ENCODE measurements around the gene PRPF4. TPM values are rescaled to one million over a fixed set of nuclear protein-coding genes. Genes with fewer than 3 reads are reported as not detected.

Gene PRPF4
- total RNA-seq, 6 donors from 2014 or later, result 7.1 to 18.2 (median 15.0) TPM

GRCh38 chr9:113306566-113306965 lies 31.1 kb downstream of the PRPF4 start:
- no peak overlapping the region for H3K27ac ChIP-seq
- no peaks in the 10 kb centered on the region for H3K27me3 ChIP-seq
- H3K4me3 ChIP-seq, result no peak overlapping the region
- no peak for DNase-seq
- no peaks in the 10 kb centered on the region for H3K4me1 ChIP-seq
- no peaks in the 10 kb centered on the region for H3K36me3 ChIP-seq
- no peak for ATAC-seq (ENCODE audit: low FRiP score in 2 of 2)
- no peaks in the 10 kb centered on the region for H3K9me3 ChIP-seq
- TF ChIP-seq POLR2A (IDR thresholded peaks at IDR 0.05) (no peak), POLR2AphosphoS5 (IDR thresholded peaks at IDR 0.05) (no peak), EP300 (IDR thresholded peaks at IDR 0.05) (no peak), CTCF (IDR thresholded peaks at IDR 0.05) (no peak)
- 84 to 95% methylated on average over 1 of the region's 1 CpG for WGBS, 2 donors

DNA sequence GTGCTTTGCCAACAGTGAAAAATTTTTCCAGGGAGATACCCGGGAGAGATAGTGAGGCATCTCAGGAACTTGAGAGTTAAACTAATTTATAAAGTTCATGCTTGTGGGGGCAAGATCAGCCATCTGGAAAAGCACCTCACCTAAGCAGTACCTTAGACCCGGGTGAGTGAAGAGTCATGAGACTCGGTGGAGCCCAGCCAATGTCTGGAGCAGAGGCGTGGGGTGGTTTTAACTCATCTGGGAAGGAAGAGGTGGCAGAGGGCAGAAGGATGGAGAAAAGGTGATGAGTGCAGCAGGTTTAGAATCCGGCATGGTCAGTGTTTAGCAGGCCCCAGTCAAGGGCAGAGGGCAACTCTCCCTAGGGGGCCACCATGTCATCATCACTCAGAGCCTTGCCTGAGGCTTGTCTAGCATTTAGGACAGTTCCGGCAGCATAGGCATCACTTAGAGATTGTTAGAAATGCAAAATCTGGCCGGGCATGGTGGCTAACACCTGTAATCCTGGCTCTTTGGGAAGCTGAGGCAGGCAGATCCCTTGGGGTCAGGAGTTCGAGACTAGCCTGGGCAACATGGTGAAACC lies 32.0 kb downstream of the PRPF4 start:
- Histone ChIP-seq H3K4me3 (no peak overlapping the region), H3K27ac (no peak overlapping the region), H3K36me3 (no peaks in the 10 kb centered on the region), H3K27me3 (no peaks in the 10 kb centered on the region), H3K4me1 (no peaks in the 10 kb centered on the region), H3K9me3 (no peaks in the 10 kb centered on the region)
- ATAC-seq (ENCODE audit: low FRiP score in 2 of 2) (no peak), DNase-seq (no peak)
- no peak for TF ChIP-seq CTCF (IDR thresholded peaks at IDR 0.05)
- no peak for TF ChIP-seq POLR2A (IDR thresholded peaks at IDR 0.05)
- TF ChIP-seq EP300 (IDR thresholded peaks at IDR 0.05), result no peak
- no peak for TF ChIP-seq POLR2AphosphoS5 (IDR thresholded peaks at IDR 0.05)
- 73 to 80% methylated on average over 8 of the region's 8 CpGs for WGBS, 2 donors

GRCh38 chr9:113309204-113309813 lies 33.9 kb downstream of the PRPF4 start:
- H3K27me3 ChIP-seq, result no peaks in the 10 kb centered on the region
- H3K27ac ChIP-seq, result no peak overlapping the region
- 9 to 11% methylated on average over 2 of the region's 2 CpGs for WGBS, 2 donors
- H3K36me3 ChIP-seq, result no peaks in the 10 kb centered on the region
- DNase-seq (no peak), ATAC-seq (ENCODE audit: low FRiP score in 2 of 2) (no peak)
- no peak overlapping the region for H3K4me3 ChIP-seq
- TF ChIP-seq EP300 (IDR thresholded peaks at IDR 0.05) (no peak), CTCF (IDR thresholded peaks at IDR 0.05) (peak in 5 of 6 experiments; percentile 17 to 45 (median 39))
- no peaks in the 10 kb centered on the region for H3K9me3 ChIP-seq
- no peaks in the 10 kb centered on the region for H3K4me1 ChIP-seq

- Histone ChIP-seq H3K4me1 (no peaks in the 10 kb centered on the region), H3K36me3 (no peaks in the 10 kb centered on the region), H3K9me3 (no peaks in the 10 kb centered on the region), H3K4me3 (no peak overlapping the region), H3K27ac (no peak overlapping the region), H3K27me3 (no peaks in the 10 kb centered on the region)
- WGBS, 2 donors, result 30 to 38% methylated on average over 3 of the region's 3 CpGs
- no peak for TF ChIP-seq EP300 (IDR thresholded peaks at IDR 0.05)
- no peak for TF ChIP-seq POLR2A (IDR thresholded peaks at IDR 0.05)
- TF ChIP-seq CTCF (IDR thresholded peaks at IDR 0.05), result no peak
- TF ChIP-seq POLR2AphosphoS5 (IDR thresholded peaks at IDR 0.05), result no peak
- ATAC-seq (ENCODE audit: low FRiP score in 2 of 2), result no peak
- no peak for DNase-seq
Observed at GRCh38 chr9:113310538-113310937, 35.1 kb downstream of the PRPF4 start.

DNA sequence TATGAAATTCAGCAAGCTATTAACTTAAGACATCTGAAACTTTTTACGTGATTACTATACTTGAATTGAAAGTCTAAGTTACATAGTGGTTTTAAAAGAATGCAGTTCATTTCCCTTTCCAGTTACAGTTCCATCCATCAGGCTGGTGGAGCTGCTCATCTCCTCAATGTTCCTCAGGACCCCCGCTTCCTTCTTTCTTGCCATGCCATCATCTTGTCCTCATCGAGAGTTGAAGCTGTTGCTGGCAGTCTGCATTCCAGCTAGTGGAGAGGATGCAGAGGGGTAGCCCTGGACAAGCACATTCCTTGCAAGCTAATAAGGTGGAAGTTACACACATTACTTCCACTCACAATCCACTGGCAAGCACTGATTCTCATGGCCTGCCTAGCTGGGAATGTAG lies 36.5 kb downstream of the PRPF4 start:
- H3K27ac ChIP-seq, result no peak overlapping the region
- H3K9me3 ChIP-seq, result no peaks in the 10 kb centered on the region
- no peak overlapping the region for H3K4me3 ChIP-seq
- no peaks in the 10 kb centered on the region for H3K27me3 ChIP-seq
- 92 to 100% methylated on average over 3 of the region's 3 CpGs for WGBS, 2 donors
- TF ChIP-seq EP300 (IDR thresholded peaks at IDR 0.05) (no peak), POLR2AphosphoS5 (IDR thresholded peaks at IDR 0.05) (no peak), CTCF (IDR thresholded peaks at IDR 0.05) (no peak), POLR2A (IDR thresholded peaks at IDR 0.05) (no peak)
- ATAC-seq (ENCODE audit: low FRiP score in 2 of 2) (no peak), DNase-seq (no peak)
- H3K4me1 ChIP-seq, result no peaks in the 10 kb centered on the region
- no peaks in the 10 kb centered on the region for H3K36me3 ChIP-seq

Measured in upper lobe of left lung (tissue), 6 donors.